Fibroblast of lung (primary cell): ENCODE measurements around the gene ZACN. TPM values are rescaled to one million over a fixed set of nuclear protein-coding genes. Genes with fewer than 3 reads are reported as not detected.

ENCODE experiments used
- DNase-seq, 2 donors: peaks; one replicate each; pipeline versions ENCODE4 v3.0.0 to v3.0.0-alpha.2; 2010; ENCODE audit warnings: low read depth in 2 of 2
- H2AFZ ChIP-seq: 2 replicates; pipeline ENCODE4 v1.5.1; 2012; ENCODE audit warnings: low read length, control low read depth, inconsistent platforms
- H3K27ac ChIP-seq: 2 replicates; pipeline ENCODE4 v1.5.1; 2011; ENCODE audit warnings: low read length, control low read depth; ENCODE audit not compliant: insufficient read depth
- H3K27me3 ChIP-seq: 2 replicates; pipeline ENCODE4 v1.5.1; 2011; ENCODE audit warnings: mild to moderate bottlenecking, low read length; ENCODE audit not compliant: control insufficient read depth, insufficient read depth
- H3K36me3 ChIP-seq: 2 replicates; pipeline ENCODE4 v1.5.1; 2011; ENCODE audit warnings: low read length; ENCODE audit not compliant: control insufficient read depth, insufficient read depth
- H3K4me1 ChIP-seq: 2 replicates; pipeline ENCODE4 v1.5.1; 2011; ENCODE audit warnings: low read length; ENCODE audit not compliant: control insufficient read depth, insufficient read depth; ENCODE audit errors: extremely low read depth
- H3K4me2 ChIP-seq: 2 replicates; pipeline ENCODE4 v1.5.1; 2011; ENCODE audit warnings: low read length, control low read depth; ENCODE audit not compliant: insufficient read depth; ENCODE audit errors: extremely low read depth
- H3K4me3 ChIP-seq, 4 experiments: fragments of 200-600 bp in 1 of 4; sonication (generic) in 1 of 4; replicated peaks in 1 of 4; 2 replicates each; pipeline ENCODE4 v1.5.1; 2011 to 2016; ENCODE audit warnings: low read length in 4 of 4, low read depth in 3 of 4, mild to moderate bottlenecking in 3 of 4, control low read depth in 2 of 4, inconsistent platforms in 1 of 4, mixed read lengths in 1 of 4; ENCODE audit not compliant: insufficient read depth in 1 of 4; ENCODE audit errors: control extremely low read depth in 1 of 4
- H3K79me2 ChIP-seq: 2 replicates; pipeline ENCODE4 v1.5.1; 2012; ENCODE audit warnings: mild to moderate bottlenecking, low read length, inconsistent platforms; ENCODE audit not compliant: control insufficient read depth, insufficient read depth
- H3K9ac ChIP-seq: 2 replicates; pipeline ENCODE4 v1.5.1; 2011; ENCODE audit warnings: mild to moderate bottlenecking, low read length, control low read depth; ENCODE audit not compliant: insufficient read depth
- H3K9me3 ChIP-seq: 2 replicates; pipeline ENCODE4 v1.5.1; 2012; ENCODE audit warnings: low read depth, low read length; ENCODE audit not compliant: control insufficient read depth, insufficient read depth
- H4K20me1 ChIP-seq: 2 replicates; pipeline ENCODE4 v1.5.1; 2011; ENCODE audit warnings: low read length; ENCODE audit not compliant: control insufficient read depth, insufficient read depth; ENCODE audit errors: extremely low read depth
- CTCF ChIP-seq, 2 donors: IDR thresholded peaks in 1 of 2; conservative IDR thresholded peaks in 1 of 2; 1 replicate in 1 of 2; 2 replicates in 1 of 2; pipeline ENCODE4 v1.5.1; 2011 to 2012; ENCODE audit warnings: low read length in 2 of 2, control low read depth in 1 of 2, inconsistent platforms in 1 of 2, low read depth in 1 of 2, mild to moderate bottlenecking in 1 of 2
- EZH2 ChIP-seq: IDR thresholded peaks from 2 replicates; pipeline ENCODE4 v1.5.1; 2012; ENCODE audit warnings: low read length, control low read depth, mild to moderate bottlenecking; ENCODE audit errors: missing control alignments
- polyA plus RNA-seq, 2 donors: library from polyadenylated mRNA; depleted of rRNA in 1 of 2; stranded (reverse) in 1 of 2; unstranded in 1 of 2; fragments of >200 nt; gene quantifications; 2 replicates each; pipeline ENCODE4 v1.2.1, GENCODE V29; 2011 to 2012; ENCODE audit warnings: missing spikeins in 1 of 2
- total RNA-seq: library from RNA; depleted of rRNA; stranded (reverse); fragments of >200 nt; gene quantifications from 2 replicates; pipeline ENCODE4 v1.2.1, GENCODE V29; 2014

The ZACN gene
- total and polyA plus RNA-seq, 2 donors (not counting 1 experiment from before 2014, with no cell fraction given), result not detected

GRCh38 chr17:76049239-76049638, 29.7 kb upstream of the ZACN start:
- H4K20me1 ChIP-seq, result no peaks in the 10 kb centered on the region
- H3K27me3 ChIP-seq, result no peaks in the 10 kb centered on the region
- H3K9ac ChIP-seq, result no peak overlapping the region
- DNase-seq, result no peak
- no peak overlapping the region for H3K27ac ChIP-seq
- no peak overlapping the region for H3K4me3 ChIP-seq
- no peak overlapping the region for H3K4me2 ChIP-seq
- peaks cover 14% of the 10 kb centered on the region for H3K36me3 ChIP-seq
- H3K9me3 ChIP-seq, result no peaks in the 10 kb centered on the region
- H3K79me2 ChIP-seq, result peaks cover 2% of the 10 kb centered on the region
- H3K4me1 ChIP-seq, result peaks cover 2% of the 10 kb centered on the region
- no peak overlapping the region for H2AFZ ChIP-seq
- TF ChIP-seq CTCF (conservative IDR thresholded peaks at IDR 0.05 in 1 of 2, IDR thresholded peaks at IDR 0.05 in 1 of 2; ENCODE audit: low read depth in 1 of 2, low read length in 2 of 2), result no peak
- TF ChIP-seq EZH2, result no peak

- no peak for TF ChIP-seq CTCF (conservative IDR thresholded peaks at IDR 0.05 in 1 of 2, IDR thresholded peaks at IDR 0.05 in 1 of 2; ENCODE audit: low read depth in 1 of 2, low read length in 2 of 2)
- no peak for TF ChIP-seq EZH2
- no peak overlapping the region for H3K4me2 ChIP-seq
- H3K79me2 ChIP-seq, result peaks cover 2% of the 10 kb centered on the region
- H3K27me3 ChIP-seq, result no peaks in the 10 kb centered on the region
- no peaks in the 10 kb centered on the region for H3K9me3 ChIP-seq
- H3K9ac ChIP-seq, result no peak overlapping the region
- no peak for DNase-seq
- no peaks in the 10 kb centered on the region for H4K20me1 ChIP-seq
- H3K36me3 ChIP-seq, result peaks cover 13% of the 10 kb centered on the region
- no peak overlapping the region for H3K4me3 ChIP-seq
- no peak overlapping the region for H2AFZ ChIP-seq
- H3K4me1 ChIP-seq, result peaks cover 2% of the 10 kb centered on the region
- no peak overlapping the region for H3K27ac ChIP-seq
These were observed 29.0 kb upstream of the ZACN start for GRCh38 chr17:76049836-76050537.

GRCh38 chr17:76050538-76051467, 28.2 kb upstream of the ZACN start:
- no peak overlapping the region for H3K27ac ChIP-seq

More at GRCh38 chr17:76050538-76051467, 28.2 kb upstream of the ZACN start:
- Histone ChIP-seq H4K20me1 (no peaks in the 10 kb centered on the region), H3K4me2 (no peak overlapping the region), H3K9me3 (no peaks in the 10 kb centered on the region), H3K27me3 (no peaks in the 10 kb centered on the region), H3K4me3 (no peak overlapping the region), H3K4me1 (peaks cover 2% of the 10 kb centered on the region), H3K36me3 (peaks cover 8% of the 10 kb centered on the region), H3K9ac (no peak overlapping the region), H3K79me2 (peaks cover 2% of the 10 kb centered on the region), H2AFZ (no peak overlapping the region)
- TF ChIP-seq CTCF (conservative IDR thresholded peaks at IDR 0.05 in 1 of 2, IDR thresholded peaks at IDR 0.05 in 1 of 2; ENCODE audit: low read depth in 1 of 2, low read length in 2 of 2) (no peak), EZH2 (no peak)
- peak in 1 of 2 donors; percentile 62 for DNase-seq
